ENCODE results near the gene CLIC5.

CLIC5 gene

GRCh38 chr6:45964300-45964699 is 51.4 kb downstream of the CLIC5 start:
- no peak for DNase-seq (ENCODE audit: low read depth)

- DNase-seq (ENCODE audit: low read depth), result no peak
Observed at GRCh38 chr6:45963896-45964295, 51.8 kb downstream of the CLIC5 start.

- no peak for DNase-seq (ENCODE audit: low read depth)
Observed at GRCh38 chr6:45961125-45961524, 54.5 kb downstream of the CLIC5 start.

GRCh38 chr6:45959534-45960145 is 56.0 kb downstream of the CLIC5 start:
- DNase-seq (ENCODE audit: low read depth), result no peak

- DNase-seq (ENCODE audit: low read depth), result no peak
Observed at GRCh38 chr6:45956663-45957062, 59.0 kb downstream of the CLIC5 start.

GRCh38 chr6:45956176-45956575 is 59.5 kb downstream of the CLIC5 start:
- no peak for DNase-seq (ENCODE audit: low read depth)

GRCh38 chr6:45955597-45955996 is 60.1 kb downstream of the CLIC5 start:
- no peak for DNase-seq (ENCODE audit: low read depth)

- DNase-seq (ENCODE audit: low read depth), result no peak
Observed at GRCh38 chr6:45952546-45952945, 63.1 kb downstream of the CLIC5 start.

- DNase-seq (ENCODE audit: low read depth), result no peak
Observed at GRCh38 chr6:45952168-45952529, 63.5 kb downstream of the CLIC5 start.

- no peak for DNase-seq (ENCODE audit: low read depth)
Observed at GRCh38 chr6:45951321-45952167, 64.1 kb downstream of the CLIC5 start.

- no peak for DNase-seq (ENCODE audit: low read depth)
Observed at GRCh38 chr6:45949256-45949655, 66.4 kb downstream of the CLIC5 start.

GRCh38 chr6:45947807-45948206 is 67.9 kb downstream of the CLIC5 start:
- DNase-seq (ENCODE audit: low read depth), result no peak

GRCh38 chr6:45946887-45947286 is 68.8 kb downstream of the CLIC5 start:
- peak; percentile 21 for DNase-seq (ENCODE audit: low read depth)

GRCh38 chr6:45946352-45946751 is 69.3 kb downstream of the CLIC5 start:
- DNase-seq (ENCODE audit: low read depth), result peak; percentile 88

GRCh38 chr6:45942953-45943352 is 72.7 kb downstream of the CLIC5 start:
- no peak for DNase-seq (ENCODE audit: low read depth)

GRCh38 chr6:45933855-45934254 is 81.8 kb downstream of the CLIC5 start:
- no peak for DNase-seq (ENCODE audit: low read depth)

- DNase-seq (ENCODE audit: low read depth), result no peak
Observed at GRCh38 chr6:45931232-45931631, 84.4 kb downstream of the CLIC5 start.

- DNase-seq (ENCODE audit: low read depth), result peak; percentile 52
Observed at GRCh38 chr6:45930420-45931040, 85.1 kb downstream of the CLIC5 start.

GRCh38 chr6:45929421-45930361 is 86.0 kb downstream of the CLIC5 start:
- no peak for DNase-seq (ENCODE audit: low read depth)

GRCh38 chr6:45928721-45929305 is 86.8 kb downstream of the CLIC5 start:
- DNase-seq (ENCODE audit: low read depth), result no peak

- no peak for DNase-seq (ENCODE audit: low read depth)
Observed at GRCh38 chr6:45927421-45928320, 88.0 kb downstream of the CLIC5 start.

Measured in fibroblast of gingiva (primary cell).